ENCODE results near the gene DUSP10. TPM values are rescaled to one million over a fixed set of nuclear protein-coding genes. Genes with fewer than 3 reads are reported as not detected.

DUSP10 gene
- polyA plus RNA-seq, 3 donors = 2.2 to 10.1 (median 3.4) TPM

DNA sequence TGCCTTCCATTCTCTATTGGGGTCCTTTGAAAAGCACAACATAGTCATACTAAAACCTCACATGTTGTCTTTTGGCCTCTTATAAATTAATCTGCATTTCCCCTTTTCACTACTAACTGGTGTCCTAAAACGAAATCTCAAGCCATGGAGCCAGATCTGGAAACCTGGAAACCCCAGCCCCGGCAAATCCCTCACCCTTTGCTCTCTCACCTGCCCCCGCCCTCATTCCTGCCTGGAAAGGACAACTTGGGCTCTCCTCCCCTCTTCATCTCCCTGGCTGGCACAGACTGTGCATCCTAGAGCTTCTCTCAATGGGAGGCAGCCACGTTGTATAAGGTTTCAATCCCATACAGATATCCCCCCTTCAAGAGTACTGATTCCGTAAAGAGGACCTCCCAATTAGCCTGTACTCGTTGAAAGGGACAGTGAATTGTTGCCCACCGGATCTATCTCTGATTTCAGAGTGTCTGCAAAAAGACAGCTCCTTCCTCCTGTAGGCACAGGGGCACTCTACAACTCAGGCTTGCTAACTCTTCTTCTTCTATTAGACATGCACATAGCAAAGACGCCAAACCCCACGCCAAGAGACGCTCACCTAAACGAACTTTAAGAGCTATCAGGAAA is 1.4 kb downstream of the DUSP10 start:
- H3K27ac ChIP-seq (ENCODE audit: low read depth, low read length) = no peak overlapping the region
- 16 to 23% (median 18%) methylated on average over 11 of the region's 11 CpGs for WGBS, 3 donors

DNA sequence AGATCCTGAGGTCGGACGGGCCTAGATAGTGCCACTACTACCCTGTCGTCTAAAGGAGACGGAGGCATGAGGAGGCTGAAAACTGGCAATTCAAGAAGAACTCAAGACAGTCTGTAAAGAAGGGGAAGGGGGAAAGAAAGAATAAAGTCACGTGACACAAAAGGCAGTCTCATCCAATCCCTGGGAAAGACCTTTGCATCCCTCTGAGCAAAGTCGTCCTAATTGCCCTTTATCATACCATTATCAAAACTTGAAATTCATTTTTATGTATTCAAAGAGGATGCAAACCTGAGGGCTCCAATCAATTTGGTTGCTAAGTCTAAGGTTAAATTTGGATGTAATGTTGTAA is 2.2 kb downstream of the DUSP10 start:
- H3K27ac ChIP-seq (ENCODE audit: low read depth, low read length) = no peak overlapping the region
- 94 to 96% (median 96%) methylated on average over 6 of the region's 6 CpGs for WGBS, 3 donors

DNA sequence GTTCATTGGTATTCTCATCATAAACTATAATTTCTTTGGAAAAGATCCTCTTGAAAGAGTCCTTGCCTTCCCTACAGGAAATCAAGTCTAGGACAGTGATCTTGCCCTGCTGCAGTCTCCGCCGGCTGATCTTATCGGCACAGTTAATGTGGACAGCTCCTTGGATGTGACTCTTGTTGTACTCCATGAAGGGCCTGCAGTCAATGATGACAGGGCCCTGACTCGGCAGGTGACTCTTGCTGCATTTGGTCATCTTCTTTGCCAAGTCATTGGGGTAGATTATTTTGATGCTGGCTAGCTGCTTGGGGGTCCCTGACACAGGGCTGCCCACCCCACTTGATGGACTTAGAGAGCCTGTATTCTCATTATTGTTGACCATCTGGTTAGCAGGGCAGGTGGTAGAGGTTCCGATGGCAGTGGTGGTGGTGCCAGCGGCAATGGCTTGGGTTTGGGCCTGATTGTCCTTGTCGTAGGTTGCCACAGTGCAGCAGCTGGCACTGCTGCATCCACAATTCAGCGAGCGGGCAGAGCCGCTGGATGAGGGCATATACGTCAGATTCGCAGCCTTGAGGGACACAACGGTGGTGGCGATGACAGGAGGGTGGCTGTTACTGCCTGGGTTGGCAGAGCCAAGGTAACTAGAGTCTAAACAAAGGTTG is 2.7 kb downstream of the DUSP10 start:
- no peak overlapping the region for H3K27ac ChIP-seq (ENCODE audit: low read depth, low read length)
- 93 to 97% (median 95%) methylated on average over 14 of the region's 14 CpGs for WGBS, 3 donors

DNA sequence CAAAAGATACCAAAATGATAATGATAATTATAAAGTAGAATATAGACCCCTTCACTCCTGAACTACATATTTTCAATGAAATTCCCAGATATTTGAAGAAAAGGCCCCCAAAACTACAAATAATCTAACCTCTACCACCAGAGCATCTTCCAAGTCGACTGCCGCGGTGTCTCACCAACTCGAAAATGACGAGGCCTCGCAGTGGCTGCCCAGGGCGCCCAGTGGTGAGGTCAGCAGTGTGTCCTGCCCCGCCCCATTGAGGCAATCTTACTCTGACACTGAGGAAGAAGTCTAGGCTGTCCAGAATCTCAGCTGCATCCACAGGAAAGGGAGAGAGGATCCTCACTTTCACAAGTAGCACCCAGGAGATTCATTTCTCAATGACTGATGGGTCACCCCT is 5.2 kb downstream of the DUSP10 start:
- 96 to 98% (median 98%) methylated on average over 8 of the region's 8 CpGs for WGBS, 3 donors
- H3K27ac ChIP-seq (ENCODE audit: low read depth, low read length) = no peak overlapping the region

DNA sequence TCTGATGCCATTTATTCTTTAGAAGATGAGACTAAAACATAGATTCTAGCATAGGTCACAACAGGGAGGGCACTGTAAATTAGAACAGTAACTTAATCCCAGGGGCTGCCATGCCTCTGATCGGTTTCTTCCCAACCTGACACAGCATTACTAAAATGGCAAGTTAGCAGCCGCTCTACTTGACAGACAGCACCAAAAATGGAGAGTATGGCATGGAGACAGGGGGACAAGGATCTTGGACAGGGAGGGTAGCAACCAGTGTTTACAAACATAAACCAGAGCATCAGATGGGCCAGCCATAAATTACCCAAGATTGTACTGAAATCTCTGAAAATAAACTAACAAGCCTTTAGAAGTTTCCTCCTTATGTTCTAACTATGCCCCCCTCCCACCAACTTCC is 5.9 kb downstream of the DUSP10 start:
- 86 to 95% (median 92%) methylated on average over 2 of the region's 2 CpGs for WGBS, 3 donors
- H3K27ac ChIP-seq (ENCODE audit: low read depth, low read length) = no peak overlapping the region

DNA sequence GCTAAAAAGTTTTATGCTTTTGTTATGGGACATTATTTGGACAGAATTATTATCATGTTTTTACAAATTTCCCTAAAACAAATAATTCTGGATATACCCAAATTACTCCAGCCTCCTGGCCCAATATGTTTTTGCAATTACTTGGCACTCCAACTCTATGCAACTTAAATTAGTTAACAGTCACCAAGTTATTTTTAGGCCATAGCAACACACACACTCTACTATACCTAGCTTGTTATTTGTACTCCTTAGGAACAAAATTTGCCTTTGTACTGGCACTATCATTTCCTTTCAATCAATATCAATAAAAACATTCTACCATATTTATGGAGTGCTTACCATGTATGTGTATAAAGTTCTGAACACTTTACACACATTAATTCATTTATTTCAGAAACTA is 7.7 kb downstream of the DUSP10 start:
- H3K27ac ChIP-seq (ENCODE audit: low read depth, low read length) = no peak overlapping the region

DNA sequence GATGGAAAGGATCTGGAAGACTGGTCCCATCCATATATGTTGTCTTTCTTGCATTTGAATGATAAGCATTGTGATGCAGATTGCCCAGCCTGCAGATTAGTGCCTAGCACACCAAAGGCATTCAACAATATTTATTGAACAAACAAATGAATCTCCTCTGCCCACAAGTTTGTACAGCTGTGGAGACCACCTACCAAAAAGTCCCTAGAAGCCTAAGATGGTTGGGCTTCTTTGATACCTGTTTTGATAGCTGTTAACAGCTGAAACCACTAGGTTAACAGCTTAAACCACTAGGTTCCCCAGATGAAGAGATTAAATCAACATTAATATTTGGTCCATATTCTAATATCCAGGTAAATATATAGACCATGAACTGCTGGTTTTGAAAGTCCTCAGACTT is 9.8 kb downstream of the DUSP10 start:
- H3K27ac ChIP-seq (ENCODE audit: low read depth, low read length) = no peak overlapping the region

DNA sequence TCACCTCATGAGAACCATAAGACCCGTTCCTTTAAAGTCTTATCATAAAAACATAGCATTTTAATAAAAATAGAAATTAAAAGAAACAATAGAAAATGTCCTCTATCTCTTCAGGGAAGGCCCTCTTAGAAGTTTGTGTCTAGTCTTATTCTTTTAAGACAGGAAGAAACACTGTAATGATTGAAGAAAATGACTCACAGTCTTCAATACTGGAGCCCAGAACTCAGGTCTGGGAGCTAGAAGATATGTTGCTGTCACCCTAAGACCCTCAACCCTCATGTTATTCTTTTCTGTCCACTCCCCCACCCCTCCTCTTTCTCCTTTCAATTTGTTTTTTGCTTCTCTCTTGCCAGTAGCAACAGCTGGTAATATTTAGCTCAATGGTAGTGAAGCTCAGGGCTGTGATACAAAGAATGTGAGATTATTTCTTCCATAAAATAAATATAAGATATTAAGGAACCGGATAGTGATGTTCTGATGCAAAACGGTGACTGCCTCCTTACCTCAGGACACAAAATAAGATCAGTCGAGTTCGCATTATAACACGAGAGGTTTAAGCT is 12.0 kb downstream of the DUSP10 start:
- H3K27ac ChIP-seq (ENCODE audit: low read depth, low read length) = no peak overlapping the region

DNA sequence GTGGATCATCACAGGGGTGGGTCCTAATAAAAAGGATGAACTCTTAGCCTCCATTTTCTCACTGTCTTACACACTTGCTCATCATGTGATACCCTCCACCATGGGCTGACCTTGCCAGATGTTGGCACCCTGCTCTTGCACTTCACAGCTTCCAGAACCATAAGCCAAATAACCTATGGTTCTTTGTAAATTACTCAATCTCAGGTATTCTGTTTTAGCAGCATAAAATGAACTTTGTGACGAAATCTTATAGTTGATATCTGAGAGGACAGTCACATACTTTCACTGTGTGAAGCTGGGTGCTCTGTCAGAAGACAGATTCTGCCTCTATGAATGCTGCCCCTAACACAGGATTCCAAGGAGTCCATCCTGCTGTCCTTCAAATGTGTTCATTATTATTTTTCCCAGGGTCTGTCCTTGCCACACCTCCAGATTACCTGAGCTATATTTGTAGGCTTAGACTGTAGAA is 13.8 kb downstream of the DUSP10 start:
- H3K27ac ChIP-seq (ENCODE audit: low read depth, low read length) = no peak overlapping the region
- WGBS, 3 donors = 88 to 97% (median 95%) methylated on average over 1 of the region's 1 CpG

More for the DNA sequence above, 12.0 kb downstream of the DUSP10 start:
- 72 to 82% (median 76%) methylated on average over 6 of the region's 6 CpGs for WGBS, 3 donors

DNA sequence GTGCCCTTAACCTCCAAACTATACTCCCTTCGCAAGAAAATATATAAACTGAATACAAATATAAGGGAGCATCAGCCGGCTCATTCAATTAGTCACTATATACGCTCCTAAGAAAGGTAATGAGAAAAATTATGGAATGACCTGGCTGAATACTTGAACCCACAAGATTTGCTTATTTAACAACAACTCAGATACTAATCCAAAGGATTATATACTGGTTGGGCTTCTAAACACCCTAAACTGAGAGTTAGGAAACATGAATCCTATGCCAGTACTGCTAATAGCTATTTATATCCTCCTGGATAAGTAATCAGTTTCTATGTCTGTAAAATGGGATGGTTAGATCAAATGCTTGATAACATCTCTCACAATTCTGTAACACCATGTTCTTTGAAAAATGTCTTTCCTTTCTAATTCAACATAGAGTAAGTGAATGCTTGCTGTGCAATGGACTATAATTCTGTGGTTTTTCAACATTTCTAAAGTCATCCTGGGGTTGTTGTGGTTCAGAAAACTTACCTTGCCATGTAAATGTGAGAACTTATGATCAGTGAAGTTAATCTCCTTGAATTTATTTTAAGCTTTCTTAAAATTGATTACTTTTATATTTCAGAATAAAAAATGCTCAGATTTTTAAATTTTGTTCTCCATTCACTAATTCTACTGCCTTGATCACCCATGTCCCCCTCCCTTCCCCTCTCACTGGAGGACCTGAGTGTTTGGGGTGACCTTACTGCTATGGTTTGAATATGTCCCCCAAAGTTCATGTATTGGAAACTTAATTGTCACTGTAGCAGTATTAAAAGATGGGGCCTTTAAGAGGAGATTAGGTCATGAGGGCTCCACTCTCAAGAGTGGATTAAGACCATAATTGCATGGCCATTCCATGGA is 14.5 kb downstream of the DUSP10 start:
- H3K27ac ChIP-seq (ENCODE audit: low read depth, low read length) = no peak overlapping the region
- WGBS, 3 donors = 95 to 97% (median 96%) methylated on average over 3 of the region's 3 CpGs

DNA sequence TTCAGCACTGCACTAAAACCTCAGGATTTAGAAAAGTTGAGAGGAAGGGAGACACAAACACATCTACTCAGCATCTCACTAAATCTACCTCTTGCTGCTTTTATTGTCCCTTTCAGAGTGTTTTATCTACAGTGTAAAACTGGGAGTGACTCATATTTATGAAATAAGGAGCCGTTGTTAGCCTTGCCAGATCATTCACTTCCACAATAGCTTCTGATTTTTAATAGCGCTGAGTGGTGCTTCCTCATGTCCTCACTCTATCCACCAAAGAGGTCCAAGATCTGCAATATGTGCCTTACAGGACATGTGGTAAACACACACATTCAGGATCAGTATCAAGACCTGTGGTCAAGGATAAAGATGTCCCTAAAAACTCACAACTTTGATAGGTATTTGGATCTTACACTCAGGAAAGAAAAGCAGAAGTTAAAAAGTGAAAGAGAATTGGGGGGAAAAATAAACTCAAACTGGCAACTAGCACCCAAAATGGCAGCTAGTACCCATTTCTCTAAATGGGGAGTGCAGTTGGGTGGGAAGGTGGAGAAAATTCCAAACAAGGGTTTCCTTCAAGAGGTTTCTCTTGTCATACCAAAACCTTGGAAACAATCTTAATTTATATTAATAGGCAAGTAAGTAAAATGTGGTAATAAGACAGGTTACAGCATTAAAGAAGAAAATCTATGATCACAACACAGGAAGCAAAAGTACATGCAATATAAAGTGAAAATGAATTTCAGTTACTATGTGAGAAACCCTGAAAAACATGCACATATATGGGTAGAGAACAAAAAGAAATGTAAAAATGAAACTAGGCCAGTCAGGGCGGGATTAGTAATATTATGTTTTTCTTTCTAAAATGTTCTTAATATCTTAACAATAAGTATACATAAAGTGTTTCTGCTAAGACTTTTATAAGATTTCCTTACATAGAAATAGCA is 15.9 kb downstream of the DUSP10 start:
- 53 to 83% (median 58%) methylated on average over 3 of the region's 3 CpGs for WGBS, 3 donors
- no peak overlapping the region for H3K27ac ChIP-seq (ENCODE audit: low read depth, low read length)

DNA sequence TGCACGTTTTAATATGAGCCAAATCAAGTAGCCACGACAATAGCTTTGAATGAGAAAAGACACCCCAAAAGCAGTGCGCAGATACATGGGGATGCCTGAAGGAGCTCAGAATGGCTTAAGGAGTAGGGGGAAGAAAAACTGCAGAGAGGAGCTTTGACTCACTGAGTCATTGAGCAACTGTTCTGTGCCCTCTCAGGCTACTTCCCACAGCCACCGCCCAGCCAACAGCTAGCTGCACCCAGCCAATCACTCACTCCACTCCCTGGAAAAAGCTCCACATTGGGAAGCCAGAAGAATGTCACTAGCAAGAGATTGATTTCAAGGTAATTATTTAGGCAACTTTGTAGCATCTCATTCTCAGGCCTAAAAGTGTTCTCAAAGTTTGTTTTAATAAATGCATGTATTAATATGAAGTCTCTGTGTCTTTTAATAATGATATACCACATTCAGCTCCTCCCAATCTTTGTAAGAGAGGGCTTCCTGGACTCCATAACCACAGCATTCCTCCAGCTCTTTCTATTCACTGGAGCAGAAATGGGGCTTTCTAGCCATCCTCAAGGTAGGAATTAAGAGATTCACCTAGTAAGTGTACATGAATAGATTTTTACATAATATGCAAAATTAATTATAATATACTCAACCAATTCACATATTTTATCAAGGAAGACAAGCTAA is 16.8 kb downstream of the DUSP10 start:
- H3K27ac ChIP-seq (ENCODE audit: low read depth, low read length) = no peak overlapping the region
- 75 to 93% (median 86%) methylated on average over 4 of the region's 4 CpGs for WGBS, 3 donors

DNA sequence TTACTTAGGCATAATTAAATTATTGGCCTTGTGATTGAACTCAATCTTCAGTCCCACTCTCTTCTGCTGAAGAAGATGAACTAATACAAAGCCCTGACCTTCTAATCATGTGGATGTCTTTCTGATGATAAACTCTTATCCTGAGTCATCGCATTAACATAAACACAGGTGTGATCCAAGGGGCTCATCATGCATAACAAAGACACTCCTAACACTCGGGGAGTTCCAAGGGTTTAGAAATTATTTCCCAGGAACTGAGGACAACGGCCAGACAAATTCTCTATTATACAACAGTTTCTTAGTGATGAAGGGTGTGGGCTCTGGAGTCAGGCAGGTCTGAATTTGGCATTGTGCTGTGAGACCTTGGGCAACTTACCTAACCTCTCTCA is 18.0 kb downstream of the DUSP10 start:
- WGBS, 3 donors = 94 to 97% (median 96%) methylated on average over 3 of the region's 3 CpGs
- H3K27ac ChIP-seq (ENCODE audit: low read depth, low read length) = no peak overlapping the region

DNA sequence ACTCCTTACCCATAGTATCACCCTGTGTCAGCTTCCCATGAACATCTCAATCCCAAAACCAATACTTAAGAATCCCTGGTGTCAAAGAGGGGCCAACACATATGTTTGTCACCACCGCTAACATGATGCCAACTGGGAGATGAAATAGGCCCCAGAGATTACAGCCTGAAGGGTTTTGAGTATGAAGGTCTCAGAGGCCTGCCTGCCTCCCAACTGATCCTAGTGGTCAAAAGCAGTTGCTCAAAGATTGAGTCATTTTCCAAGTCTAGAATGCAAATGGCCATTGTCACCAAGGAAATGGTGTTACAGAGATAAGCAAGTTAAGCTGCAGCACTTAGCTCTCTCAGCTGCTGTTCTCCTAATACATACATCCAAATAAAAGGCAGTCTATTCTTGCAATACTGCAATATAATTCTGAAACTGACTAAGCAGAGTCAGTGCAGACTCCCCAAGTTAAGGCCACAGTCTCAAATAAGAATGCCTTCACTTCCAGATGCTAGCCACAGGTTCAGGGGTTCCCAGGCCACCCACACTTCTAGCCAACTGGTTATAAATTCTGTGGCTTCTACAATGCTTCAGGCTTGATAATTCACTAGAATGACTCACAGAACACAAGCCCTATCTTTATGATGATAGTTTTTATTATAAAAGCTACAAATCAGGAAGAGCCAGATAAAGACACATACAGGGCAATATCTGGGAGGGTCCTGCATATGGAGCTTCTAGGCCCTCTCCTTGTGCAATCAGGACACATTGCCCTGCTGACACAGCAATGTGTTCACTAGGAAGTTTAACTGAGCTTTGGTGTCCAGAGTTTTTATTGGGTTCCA is 18.7 kb downstream of the DUSP10 start:
- WGBS, 3 donors = 86 to 90% (median 88%) methylated on average over 1 of the region's 1 CpG
- no peak overlapping the region for H3K27ac ChIP-seq (ENCODE audit: low read depth, low read length)

DNA sequence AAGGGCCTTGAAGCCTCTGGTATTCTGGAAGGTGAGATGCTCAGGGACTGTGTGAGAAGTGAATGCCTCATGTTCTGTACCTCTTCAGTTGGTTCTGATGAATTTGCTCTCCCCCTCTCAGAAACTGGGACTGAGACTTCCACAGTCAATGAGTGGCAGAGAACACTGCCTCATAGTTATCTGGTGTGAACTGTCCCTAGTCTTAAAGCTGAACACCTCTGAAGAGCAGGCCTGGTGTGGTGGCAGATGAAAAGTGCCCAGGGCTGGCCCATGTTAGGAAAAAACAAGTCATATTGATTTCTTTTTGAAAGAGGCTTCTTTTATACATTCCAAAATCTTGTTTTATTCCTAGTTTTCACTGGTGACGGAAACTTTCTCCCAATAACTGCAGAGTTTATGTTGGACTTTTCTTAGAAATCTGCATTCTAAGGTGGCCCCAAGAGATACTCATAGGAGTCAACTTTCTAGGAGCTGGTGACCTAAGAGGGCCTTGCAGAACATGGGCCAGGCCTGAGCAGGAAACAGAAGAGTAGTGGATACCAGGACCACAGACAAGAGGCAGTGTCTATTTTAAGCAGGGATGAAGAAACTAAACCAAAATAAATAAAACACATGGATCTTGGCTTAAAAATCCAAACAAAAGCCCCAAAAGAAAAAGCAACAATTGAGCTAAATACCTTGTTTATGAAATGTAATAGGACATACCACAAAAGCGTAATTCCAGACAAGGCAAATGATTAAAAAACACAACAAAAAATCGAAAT is 19.5 kb downstream of the DUSP10 start:
- H3K27ac ChIP-seq (ENCODE audit: low read depth, low read length) = no peak overlapping the region
- 95 to 98% (median 96%) methylated on average over 3 of the region's 3 CpGs for WGBS, 3 donors

DNA sequence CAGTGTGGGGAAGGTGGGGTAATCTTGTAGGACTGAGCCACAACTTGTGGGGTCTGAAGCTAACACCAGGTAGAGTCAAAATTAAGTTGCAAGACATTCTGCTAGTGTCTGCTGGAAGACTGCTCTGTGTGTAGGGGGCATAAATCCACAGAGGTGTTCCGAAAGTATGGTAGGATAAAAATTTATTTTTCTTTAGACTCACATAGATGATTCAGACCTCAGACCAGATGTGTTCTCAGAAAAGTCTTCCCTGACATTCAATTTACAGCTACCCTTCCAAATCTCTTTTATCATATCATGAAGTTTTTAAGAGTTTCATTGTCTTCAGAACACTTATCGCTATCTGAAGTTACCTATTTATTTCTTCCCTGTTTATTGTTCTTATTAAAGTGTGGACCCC is 21.3 kb downstream of the DUSP10 start:
- no peak overlapping the region for H3K27ac ChIP-seq (ENCODE audit: low read depth, low read length)
- WGBS, 3 donors = 65 to 96% (median 77%) methylated on average over 2 of the region's 2 CpGs

All from adipose tissue (tissue), 3 donors.